ENCODE measurements around the gene PKNOX2.

GRCh38 chr11:125168918-125169456 lies 4.4 kb downstream of the PKNOX2 start:
- TF ChIP-seq CTCF (conservative IDR thresholded peaks at IDR 0.05; ENCODE audit: low read depth, low read length) (no peak), POLR2A (IDR thresholded peaks at IDR 0.05; ENCODE audit: low read depth, low read length) (no peak), BHLHE40 (IDR thresholded peaks at IDR 0.05; ENCODE audit: low read depth, low read length) (no peak), CEBPB (IDR thresholded peaks at IDR 0.05; ENCODE audit: low read depth, low read length) (no peak), SMC3 (IDR thresholded peaks at IDR 0.05; ENCODE audit: low read depth, low read length) (no peak), USF2 (IDR thresholded peaks at IDR 0.05; ENCODE audit: low read depth, low read length) (no peak), RFX5 (IDR thresholded peaks at IDR 0.05; ENCODE audit: low read depth, low read length) (no peak), RAD21 (IDR thresholded peaks at IDR 0.05; ENCODE audit: low read length) (no peak), CHD1 (IDR thresholded peaks at IDR 0.05; ENCODE audit: low read depth, low read length) (no peak), MXI1 (IDR thresholded peaks at IDR 0.05; ENCODE audit: borderline replicate concordance, low read depth, low read length) (no peak), RCOR1 (IDR thresholded peaks at IDR 0.05; ENCODE audit: insufficient replicate concordance, low read length) (no peak), MAZ (IDR thresholded peaks at IDR 0.05; ENCODE audit: borderline replicate concordance, low read depth, low read length) (no peak)

Measured in IMR-90 (cell line).